CD14-positive monocyte (primary cell): ENCODE results near the gene MDP1. TPM values are rescaled to one million over a fixed set of nuclear protein-coding genes. Genes with fewer than 3 reads are reported as not detected.

Experiments used
- DNase-seq, 3 donors: peaks; one replicate each; pipeline ENCODE4 v3.0.0-alpha.2; 2011 to 2022
- H2AFZ ChIP-seq: 2 replicates; pipeline ENCODE4 v1.6.0; 2012; ENCODE audit warnings: mild to moderate bottlenecking, low read depth, low read length, inconsistent platforms; ENCODE audit not compliant: insufficient read depth, poor library complexity, severe bottlenecking
- H3K27ac ChIP-seq, 2 donors: 1 replicate in 1 of 2; 2 replicates in 1 of 2; pipeline ENCODE4 v1.5.1; 2012 to 2013; ENCODE audit warnings: low read length in 2 of 2, control low read depth in 1 of 2, inconsistent platforms in 1 of 2, low read depth in 1 of 2, mild to moderate bottlenecking in 1 of 2
- H3K27me3 ChIP-seq, 2 donors: one replicate each; pipeline versions ENCODE4 v1.6.0 to v1.6.1; 2011 to 2013; ENCODE audit warnings: low read length in 2 of 2; ENCODE audit not compliant: control insufficient read depth in 2 of 2, insufficient read depth in 2 of 2
- H3K36me3 ChIP-seq, 2 donors: replicated peaks in 1 of 2; 1 replicate in 1 of 2; 2 replicates in 1 of 2; pipeline versions ENCODE4 v1.5.1 to v1.6.1; 2012 to 2013; ENCODE audit warnings: low read length in 2 of 2, control low read depth in 1 of 2, inconsistent platforms in 1 of 2, mild to moderate bottlenecking in 1 of 2; ENCODE audit not compliant: insufficient read depth in 2 of 2, control insufficient read depth in 1 of 2
- H3K4me1 ChIP-seq, 2 donors: 1 replicate in 1 of 2; 2 replicates in 1 of 2; pipeline versions ENCODE4 v1.5.1 to v1.6.1; 2012 to 2013; ENCODE audit warnings: low read length in 2 of 2, control low read depth in 1 of 2, inconsistent platforms in 1 of 2, mild to moderate bottlenecking in 1 of 2, moderate library complexity in 1 of 2; ENCODE audit not compliant: insufficient read depth in 2 of 2, control insufficient read depth in 1 of 2
- H3K4me2 ChIP-seq: replicated peaks from 2 replicates; pipeline ENCODE3; 2012; ENCODE audit warnings: low read length, moderate library complexity, mild to moderate bottlenecking; ENCODE audit not compliant: poor library complexity, severe bottlenecking; ENCODE audit errors: extremely low read depth
- H3K4me3 ChIP-seq, 3 experiments: fragments of 200-600 bp in 1 of 3; sonication (generic) in 1 of 3; replicated peaks in 1 of 3; 1 replicate in 2 of 3; 2 replicates in 1 of 3; pipeline ENCODE4 v1.5.1; 2011 to 2013; ENCODE audit warnings: low read length in 3 of 3, mild to moderate bottlenecking in 3 of 3, control low read depth in 2 of 3, low read depth in 2 of 3, inconsistent platforms in 1 of 3, moderate library complexity in 1 of 3
- H3K79me2 ChIP-seq: 2 replicates; pipeline ENCODE4 v1.6.0; 2012; ENCODE audit warnings: mild to moderate bottlenecking, control low read depth, inconsistent platforms, low read length, moderate library complexity; ENCODE audit not compliant: insufficient read depth
- H3K9ac ChIP-seq: 2 replicates; pipeline ENCODE4 v1.6.0; 2017; ENCODE audit warnings: low read length, mild to moderate bottlenecking; ENCODE audit not compliant: insufficient read depth, poor library complexity, severe bottlenecking
- H3K9me3 ChIP-seq, 2 donors: replicated peaks in 1 of 2; 1 replicate in 1 of 2; 2 replicates in 1 of 2; pipeline versions ENCODE4 v1.5.1 to v1.6.1; 2012 to 2013; ENCODE audit warnings: low read length in 2 of 2, control low read depth in 1 of 2; ENCODE audit not compliant: control insufficient read depth in 1 of 2, insufficient read depth in 1 of 2
- H4K20me1 ChIP-seq: 2 replicates; pipeline ENCODE4 v1.6.0; 2012; ENCODE audit warnings: mild to moderate bottlenecking, low read length, control low read depth, moderate library complexity; ENCODE audit not compliant: insufficient read depth
- H3K27ac Mint-ChIP-seq, 7 donors: one replicate each; pipeline ENCODE4 v1.8.0; 2020; ENCODE audit warnings: mild to moderate bottlenecking in 7 of 7, mixed read lengths in 7 of 7, moderate library complexity in 6 of 7, inconsistent platforms in 2 of 7
- H3K27me3 Mint-ChIP-seq, 3 donors: one replicate each; pipeline ENCODE4 v1.8.0; 2021 to 2022; ENCODE audit warnings: low read depth in 3 of 3, mild to moderate bottlenecking in 3 of 3, mixed read lengths in 3 of 3, moderate library complexity in 3 of 3, inconsistent platforms in 1 of 3
- H3K36me3 Mint-ChIP-seq, 2 donors: one replicate each; pipeline ENCODE4 v1.8.0; 2020; ENCODE audit warnings: mixed read lengths in 2 of 2, inconsistent platforms in 1 of 2, mild to moderate bottlenecking in 1 of 2
- H3K4me1 Mint-ChIP-seq: one replicate; pipeline ENCODE4 v1.8.0; 2020; ENCODE audit warnings: mild to moderate bottlenecking, mixed read lengths
- H3K4me3 Mint-ChIP-seq, 2 donors: one replicate each; pipeline ENCODE4 v1.8.0; 2020; ENCODE audit warnings: mild to moderate bottlenecking in 2 of 2, mixed read lengths in 2 of 2, moderate library complexity in 1 of 2
- H3K9me3 Mint-ChIP-seq, 7 donors: one replicate each; pipeline ENCODE4 v1.8.0; 2020 to 2022; ENCODE audit warnings: mixed read lengths in 7 of 7, mild to moderate bottlenecking in 6 of 7, moderate library complexity in 6 of 7, inconsistent platforms in 2 of 7
- WGBS: methylation state at CpG from one replicate; pipeline ENCODE4 v1.1.5; 2013; ENCODE audit warnings: missing lambda C conversion rate; ENCODE audit not compliant: insufficient coverage; 5-methylcytosine and 5-hydroxymethylcytosine counted together
- intact Hi-C, 2 donors: fragments of 100-400 bp; cut with micrococcal nuclease; formaldehyde crosslinking; loops; one replicate each; pipeline versions ENCODE4 v1.15.0 to v1.15.1; 2023
- polyA plus RNA-seq, 3 donors: library from polyadenylated mRNA; depleted of rRNA in 1 of 3; unstranded in 2 of 3; stranded (reverse) in 1 of 3; fragments of 300-500 nt in 2 of 3; fragments of >200 nt in 1 of 3; fragmentation: Illumina TruSeq in 2 of 3; gene quantifications; 1 replicate in 2 of 3; 2 replicates in 1 of 3; pipeline ENCODE4 v1.2.3, GENCODE V29; 2012 to 2021
- TF ChIP-seq, protein P1 (sequence below): fragments of 200-600 bp; IDR thresholded peaks from one replicate; pipeline ENCODE4 v1.8.0; 2022; ENCODE audit warnings: antibody characterized with exemption, mild to moderate bottlenecking

The MDP1 gene
- polyA plus RNA-seq, 3 donors = 17.5 to 49.6 (median 37.5) TPM

DNA sequence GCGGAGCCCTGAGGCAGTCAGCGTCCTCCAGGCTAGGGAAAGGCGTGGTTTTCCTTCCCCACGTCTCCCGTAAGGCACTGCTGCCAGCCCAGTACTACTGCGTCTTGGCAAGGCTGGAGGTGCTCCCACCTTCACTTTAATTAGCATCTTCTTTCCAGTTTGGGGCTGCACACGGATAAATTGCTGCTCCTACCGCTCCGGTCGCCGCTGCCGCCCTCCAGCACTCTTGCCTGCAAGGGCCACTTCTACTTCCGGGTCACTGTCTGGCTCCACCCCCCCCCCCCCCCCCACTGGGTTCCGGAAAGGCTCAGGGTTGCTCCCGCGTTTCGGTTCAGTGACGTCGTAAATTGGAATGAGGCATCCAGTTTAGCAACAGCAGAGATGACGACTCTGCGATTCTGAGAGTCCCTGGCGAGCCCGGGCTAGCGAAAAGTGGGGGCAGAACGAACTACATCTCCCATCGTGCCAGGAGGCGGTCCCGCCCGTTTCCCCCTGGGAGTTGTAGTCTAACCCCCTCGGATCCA is 16.3 kb upstream of the MDP1 start, which contains the start of gene NEDD8:
NEDD8 (minus strand) TSS at position 247 of the 524 bp plus-strand sequence; CDS start at position 147, 100 bp downstream.
- H2AFZ ChIP-seq = peak within 1 kb of the TSS; percentile 90
- H3K27ac ChIP-seq = peak within 1 kb of the TSS; percentile 88 to 91
- intact Hi-C loops = loop anchor here (1.0 to 10.0 kb wide), 5 partner anchors 10 to 210 kb away; partner anchors contain the start of genes TM9SF1 (in 2 of the 2), FITM1 (in 1 of the 2), LTB4R (in 1 of the 2) and LTB4R2 (in 1 of the 2)
- Mint-ChIP-seq H3K4me1 (peaks cover 41% of the 10 kb centered on the region), H3K9me3 (no peaks in the 10 kb centered on the region), H3K4me3 (peak within 1 kb of the TSS; percentile 93 to 98), H3K27me3 (no peaks in the 10 kb centered on the region), H3K36me3 (peaks cover 37 to 40% of the 10 kb centered on the region in 2 donors), H3K27ac (peak within 1 kb of the TSS; percentile 92 to 98 (median 97))
- H3K79me2 ChIP-seq = peaks cover 79% of the 10 kb centered on the region
- TF ChIP-seq, protein P1, sequence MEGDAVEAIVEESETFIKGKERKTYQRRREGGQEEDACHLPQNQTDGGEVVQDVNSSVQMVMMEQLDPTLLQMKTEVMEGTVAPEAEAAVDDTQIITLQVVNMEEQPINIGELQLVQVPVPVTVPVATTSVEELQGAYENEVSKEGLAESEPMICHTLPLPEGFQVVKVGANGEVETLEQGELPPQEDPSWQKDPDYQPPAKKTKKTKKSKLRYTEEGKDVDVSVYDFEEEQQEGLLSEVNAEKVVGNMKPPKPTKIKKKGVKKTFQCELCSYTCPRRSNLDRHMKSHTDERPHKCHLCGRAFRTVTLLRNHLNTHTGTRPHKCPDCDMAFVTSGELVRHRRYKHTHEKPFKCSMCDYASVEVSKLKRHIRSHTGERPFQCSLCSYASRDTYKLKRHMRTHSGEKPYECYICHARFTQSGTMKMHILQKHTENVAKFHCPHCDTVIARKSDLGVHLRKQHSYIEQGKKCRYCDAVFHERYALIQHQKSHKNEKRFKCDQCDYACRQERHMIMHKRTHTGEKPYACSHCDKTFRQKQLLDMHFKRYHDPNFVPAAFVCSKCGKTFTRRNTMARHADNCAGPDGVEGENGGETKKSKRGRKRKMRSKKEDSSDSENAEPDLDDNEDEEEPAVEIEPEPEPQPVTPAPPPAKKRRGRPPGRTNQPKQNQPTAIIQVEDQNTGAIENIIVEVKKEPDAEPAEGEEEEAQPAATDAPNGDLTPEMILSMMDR = no peak
- H3K4me2 ChIP-seq = peak within 1 kb of the TSS; percentile 81
- H3K4me3 ChIP-seq = peak within 1 kb of the TSS; percentile 68 to 91 (median 77)
- no peaks in the 10 kb centered on the region for H3K27me3 ChIP-seq
- DNase-seq = peak; percentile 94 to 97 (median 96)
- peaks cover 43% of the 10 kb centered on the region for H4K20me1 ChIP-seq
- H3K9ac ChIP-seq = peak within 1 kb of the TSS; percentile 70
- H3K36me3 ChIP-seq = peaks cover 23 to 45% of the 10 kb centered on the region in 2 donors
- H3K9me3 ChIP-seq = no peaks in the 10 kb centered on the region
- WGBS = 0% methylated on average over 25 of the region's 30 CpGs
- peaks cover 26 to 42% of the 10 kb centered on the region in 2 donors for H3K4me1 ChIP-seq

DNA sequence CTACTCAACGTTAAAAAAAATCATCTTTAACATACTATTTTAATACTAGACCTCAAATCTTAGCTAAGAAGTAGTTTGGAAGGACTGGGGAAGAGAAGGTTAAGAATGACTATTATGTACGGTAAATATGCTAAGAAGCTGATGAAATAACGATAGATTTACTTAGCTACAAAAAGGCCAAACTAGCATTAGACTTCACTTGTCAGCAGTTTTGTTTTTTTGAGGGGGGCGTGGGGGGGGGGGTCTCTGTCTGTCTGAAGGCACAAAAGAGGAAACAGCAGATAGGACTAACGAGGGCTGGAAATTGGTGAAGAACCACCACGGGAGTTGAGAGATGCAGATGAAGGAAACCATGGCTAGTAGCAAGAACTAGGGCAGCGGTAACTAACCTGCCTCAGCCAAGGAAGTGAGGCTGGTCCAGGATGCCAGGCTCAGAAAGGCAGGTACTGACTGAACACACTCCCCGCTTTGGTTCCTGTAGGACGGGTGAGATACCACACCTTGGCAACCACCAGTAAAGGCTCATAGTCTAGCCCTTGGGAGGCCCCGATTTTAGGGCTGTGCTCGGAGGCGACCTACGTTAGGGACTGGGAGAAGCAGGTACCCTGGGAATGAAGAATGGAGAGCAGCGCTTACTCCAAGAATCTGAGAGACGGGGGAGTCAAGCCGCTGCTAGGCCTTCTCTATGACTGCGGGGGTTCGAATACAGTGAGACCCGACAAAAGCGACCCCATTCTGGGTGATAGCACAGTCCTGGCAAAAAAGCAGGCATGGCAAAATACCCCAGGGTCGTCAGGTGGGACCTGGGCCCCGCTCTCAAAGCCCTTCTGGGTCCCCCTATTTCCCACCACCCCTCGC is 15.6 kb upstream of the MDP1 start:
- Histone ChIP-seq H2AFZ (peak overlapping the region; percentile 90), H3K4me2 (peak overlapping the region; percentile 81), H3K9ac (peak overlapping the region; percentile 70), H3K4me1 (peaks cover 26 to 42% of the 10 kb centered on the region in 2 donors), H3K36me3 (peaks cover 16 to 41% of the 10 kb centered on the region in 2 donors), H3K9me3 (no peaks in the 10 kb centered on the region), H3K4me3 (peak overlapping the region; percentile 68 to 91 (median 77)), H3K27me3 (no peaks in the 10 kb centered on the region), H4K20me1 (peaks cover 36% of the 10 kb centered on the region), H3K79me2 (peaks cover 86% of the 10 kb centered on the region), H3K27ac (peak overlapping the region; percentile 88 to 91)
- intact Hi-C loops = loop anchor here (1.0 to 10.0 kb wide), 6 partner anchors 11 to 211 kb away; partner anchors contain the start of genes TM9SF1 (in 2 of the 2), FITM1 (in 1 of the 2), LTB4R (in 1 of the 2) and LTB4R2 (in 1 of the 2)
- DNase-seq = no peak
- Mint-ChIP-seq H3K4me1 (peaks cover 40% of the 10 kb centered on the region), H3K27me3 (no peaks in the 10 kb centered on the region), H3K4me3 (peak overlapping the region; percentile 93 to 98), H3K36me3 (peaks cover 33% of the 10 kb centered on the region in 2 donors), H3K27ac (peak overlapping the region; percentile 92 to 98 (median 97)), H3K9me3 (no peaks in the 10 kb centered on the region)
- 3% methylated on average over 18 of the region's 23 CpGs for WGBS
- TF ChIP-seq, protein P1 = no peak
